PC-3 (cell line): ENCODE data around the gene BICD2.

ENCODE experiments used
- CTCF ChIP-seq: fragments of 300-600 bp; sonication (generic); conservative IDR thresholded peaks from 2 replicates; pipeline ENCODE4 v1.5.1; 2017; ENCODE audit warnings: antibody characterized with exemption, low read depth, mild to moderate bottlenecking, low read length
- EZH2phosphoT487 ChIP-seq: fragments of 300-600 bp; sonication (generic); IDR thresholded peaks from 2 replicates; pipeline ENCODE4 v1.6.1; 2018; ENCODE audit warnings: mild to moderate bottlenecking, antibody characterized with exemption, low read length, borderline replicate concordance

- TF ChIP-seq CTCF (no peak), EZH2phosphoT487 (no peak)
These were observed 40.1 kb upstream of the BICD2 start for GRCh38 chr9:92804727-92805126.
